GM21423 (cell line): Measurements from ENCODE around the gene RCN2.
"Not testable (repeated sequence)": the region's sequence is repeated elsewhere in the genome, so short reads cannot be mapped to it uniquely, and the experiment has no call there.

Source experiments
- ATAC-seq: cut with Tn5 transposase; IDR thresholded peaks from one replicate; pipeline ENCODE4 v1.9.1; 2021; ENCODE audit warnings: mild to moderate bottlenecking, moderate library complexity; ENCODE audit not compliant: unreplicated experiment

The RCN2 gene

DNA sequence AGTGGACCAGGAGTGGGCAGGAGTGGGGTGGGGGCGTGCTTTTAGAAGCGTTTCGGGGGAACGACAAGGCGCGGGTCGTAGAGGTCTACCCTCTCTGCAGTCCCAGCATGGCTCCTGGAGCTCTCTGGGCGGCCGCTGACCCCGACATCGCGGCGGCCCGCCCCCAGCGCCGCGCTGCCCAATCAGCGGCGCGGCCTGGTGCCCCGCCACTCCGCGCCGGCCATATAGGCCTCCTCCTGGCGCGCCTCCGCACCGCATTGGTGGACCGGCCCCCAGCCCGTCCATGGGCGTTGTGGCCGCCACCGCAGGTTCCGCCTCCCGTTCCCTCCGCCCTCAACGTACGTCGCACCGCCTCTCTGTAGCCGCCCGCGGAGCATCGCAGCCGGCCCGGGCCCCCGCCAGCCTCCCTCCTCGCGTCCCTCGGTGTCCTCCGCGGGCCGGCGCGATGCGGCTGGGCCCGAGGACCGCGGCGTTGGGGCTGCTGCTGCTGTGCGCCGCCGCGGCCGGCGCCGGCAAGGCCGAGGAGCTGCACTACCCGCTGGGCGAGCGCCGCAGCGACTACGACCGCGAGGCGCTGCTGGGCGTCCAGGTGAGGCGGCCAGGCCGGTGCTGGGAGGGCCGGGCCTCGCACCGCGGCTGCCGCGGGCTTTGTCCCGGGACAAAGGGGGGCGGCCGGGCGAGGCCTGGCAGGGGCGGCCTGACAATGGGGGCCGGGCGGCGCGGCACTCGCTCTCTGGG lies at the start of gene RCN2:
Gene RCN2 (plus strand): TSS at position 353 of the 738 bp plus-strand sequence. CDS start 93 bp downstream, at position 446.
- peak; percentile 98 for ATAC-seq

DNA sequence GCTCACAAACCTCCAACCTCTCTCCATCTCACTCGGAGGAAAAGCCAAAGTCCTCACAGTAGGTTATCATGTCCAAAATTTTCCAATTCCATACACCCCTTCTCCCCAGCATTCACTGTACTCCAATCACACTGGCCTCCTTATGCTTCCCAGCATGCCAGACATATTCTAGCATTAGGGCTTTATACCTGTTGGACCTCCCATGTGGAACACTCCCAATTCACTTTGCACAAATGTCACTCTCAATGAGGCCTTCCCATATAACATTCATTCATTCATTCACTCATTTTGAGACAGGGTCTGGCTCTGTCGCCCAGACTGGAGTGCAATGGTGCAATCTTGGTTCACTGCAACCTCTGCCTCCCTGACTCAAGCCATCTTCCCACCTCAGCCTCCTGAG lies 46.3 kb upstream of the RCN2 start:
- ATAC-seq, result no peak

- not testable (repeated sequence) for ATAC-seq
Measured at GRCh38 chr15:76887280-76888141, 44.0 kb upstream of the RCN2 start.

GRCh38 chr15:76892836-76893235 lies 38.7 kb upstream of the RCN2 start:
- ATAC-seq, result not testable (repeated sequence)

DNA sequence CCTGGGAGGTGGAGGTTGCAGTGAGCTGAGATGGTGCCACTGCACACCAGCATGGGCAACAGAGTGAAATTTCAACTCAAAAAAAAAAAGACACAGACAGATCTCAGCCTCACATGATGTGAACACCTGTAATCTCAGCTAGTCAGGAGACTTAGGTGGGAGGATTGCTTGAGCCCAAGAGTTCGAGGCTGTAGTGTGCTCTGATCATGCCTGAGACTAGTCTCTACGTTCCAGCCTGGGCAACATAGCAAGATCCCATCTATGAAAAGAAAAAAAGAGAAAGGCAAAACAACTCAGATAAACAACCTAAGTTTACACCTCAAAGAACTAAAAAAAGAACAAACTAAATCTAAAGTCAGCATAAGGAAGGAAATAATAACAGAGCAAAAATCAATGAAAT lies 37.4 kb upstream of the RCN2 start:
- ATAC-seq, result no peak

- no peak for ATAC-seq
Measured at GRCh38 chr15:76898102-76898501, 33.4 kb upstream of the RCN2 start.

- ATAC-seq, result not testable (repeated sequence)
Measured at GRCh38 chr15:76899176-76899930, 32.2 kb upstream of the RCN2 start.

DNA sequence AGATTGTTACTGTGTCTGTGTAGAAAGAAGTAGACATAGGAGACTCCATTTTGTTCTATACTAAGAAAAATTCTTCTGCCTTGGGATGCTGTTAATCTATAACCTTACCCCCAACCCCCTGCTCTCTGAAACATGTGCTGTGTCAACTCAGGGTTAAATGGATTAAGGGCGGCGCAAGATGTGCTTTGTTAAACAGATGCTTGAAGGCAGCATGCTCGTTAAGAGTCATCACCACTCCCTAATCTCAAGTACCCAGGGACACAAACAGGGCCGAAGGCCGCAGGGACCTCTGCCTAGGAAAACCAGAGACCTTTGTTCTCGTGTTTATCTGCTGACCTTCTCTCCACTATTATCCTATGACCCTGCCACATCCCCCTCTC lies 31.6 kb upstream of the RCN2 start:
- not testable (repeated sequence) for ATAC-seq

- ATAC-seq, result no peak
Measured at GRCh38 chr15:76901965-76902364, 29.6 kb upstream of the RCN2 start.

- ATAC-seq, result no peak
Measured at GRCh38 chr15:76903251-76903681, 28.3 kb upstream of the RCN2 start.

DNA sequence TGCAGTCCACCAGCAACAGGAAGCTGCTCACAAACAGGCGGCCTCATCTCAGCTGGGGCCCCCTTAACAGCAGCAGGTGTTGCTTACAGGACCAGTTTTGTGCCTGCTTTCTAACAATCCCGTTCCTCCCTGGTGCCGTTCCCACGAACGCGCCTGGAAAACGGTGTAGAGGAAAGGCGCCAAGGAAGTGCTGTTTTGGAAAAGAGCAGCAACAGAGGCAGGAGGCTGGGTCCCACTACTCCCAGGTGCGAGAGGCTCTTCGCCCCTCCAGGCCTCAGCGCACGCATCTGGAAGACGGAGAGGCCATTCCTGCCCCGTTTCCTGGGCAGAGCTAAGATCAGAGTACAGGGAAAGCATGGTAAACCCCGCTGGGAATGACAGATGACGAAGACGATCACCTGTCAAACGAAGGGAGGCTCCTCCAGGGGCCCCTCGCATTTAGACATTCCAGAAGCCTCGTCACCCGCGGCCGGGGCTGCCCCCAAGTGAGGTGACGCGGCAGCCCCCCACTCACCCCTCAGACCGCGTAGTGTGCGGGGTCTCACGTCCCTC lies 27.0 kb upstream of the RCN2 start:
- ATAC-seq, result peak; percentile 20

DNA sequence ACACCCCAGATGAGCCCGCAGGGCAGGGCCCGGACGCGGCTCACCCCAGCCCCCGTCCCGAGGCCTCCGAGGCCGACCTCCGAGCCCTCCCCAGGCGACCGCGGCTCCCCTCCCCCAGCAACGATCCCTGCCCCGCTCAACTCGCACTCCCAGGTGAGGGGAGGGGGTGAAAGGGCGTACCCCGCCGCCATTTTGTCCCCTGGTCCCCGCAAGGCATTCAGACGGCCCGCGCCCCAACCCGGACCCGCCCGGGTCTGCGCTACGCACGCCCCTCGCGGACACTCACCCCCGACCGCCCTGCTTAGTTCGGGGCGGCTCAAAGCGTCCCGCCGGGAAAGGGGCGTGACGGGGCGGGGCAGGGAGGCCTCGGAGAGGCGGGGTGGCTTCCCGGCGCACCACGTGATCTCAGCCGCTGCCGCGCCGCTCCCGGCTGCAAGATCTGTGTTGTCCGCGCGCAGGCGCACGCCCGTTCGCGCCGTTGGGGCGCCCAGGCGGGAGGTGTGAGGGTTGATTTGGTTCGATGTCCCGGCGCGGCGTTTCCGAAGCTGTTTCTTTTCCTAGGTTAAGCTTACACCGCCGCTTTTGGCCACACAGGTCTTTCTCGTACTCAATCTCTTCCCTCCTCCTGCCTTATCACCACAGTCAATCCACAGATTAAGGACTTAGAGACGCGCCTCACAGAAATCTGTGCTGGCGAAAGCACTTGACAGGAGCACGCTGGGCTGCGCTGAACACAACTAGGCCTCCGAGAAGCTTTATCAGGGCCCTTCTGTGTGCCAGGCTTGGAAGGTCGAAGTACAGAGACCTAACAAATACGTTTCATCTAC lies 26.3 kb upstream of the RCN2 start, which contains the start of gene SCAPER:
Gene SCAPER (minus strand): TSS at position 328 of the 827 bp plus-strand sequence. CDS start 21,523 bp downstream, outside the sequence.
- ATAC-seq, result peak; percentile 80

DNA sequence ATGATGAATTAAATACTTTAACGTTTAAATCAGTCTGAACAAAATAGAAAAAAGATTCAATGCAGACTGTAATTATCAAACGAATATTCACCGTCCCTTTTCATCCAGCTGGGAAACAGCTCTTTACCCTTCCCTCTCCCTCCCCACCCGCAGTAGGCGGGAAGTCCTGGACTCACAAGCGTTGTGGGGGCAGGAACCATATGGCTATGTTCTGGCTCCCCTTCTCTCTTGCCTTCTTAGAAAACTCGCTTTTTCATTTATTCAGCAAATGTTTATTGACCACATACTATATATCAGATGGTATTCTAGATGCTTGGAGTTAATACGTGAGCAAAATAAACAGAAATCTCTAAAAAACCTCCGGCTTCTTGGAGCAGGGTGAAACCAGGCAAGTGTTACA lies 25.7 kb upstream of the RCN2 start:
- ATAC-seq, result no peak

- no peak for ATAC-seq
Measured at GRCh38 chr15:76912430-76912829, 19.1 kb upstream of the RCN2 start.

- no peak for ATAC-seq
Measured at GRCh38 chr15:76913737-76914136, 17.8 kb upstream of the RCN2 start.

DNA sequence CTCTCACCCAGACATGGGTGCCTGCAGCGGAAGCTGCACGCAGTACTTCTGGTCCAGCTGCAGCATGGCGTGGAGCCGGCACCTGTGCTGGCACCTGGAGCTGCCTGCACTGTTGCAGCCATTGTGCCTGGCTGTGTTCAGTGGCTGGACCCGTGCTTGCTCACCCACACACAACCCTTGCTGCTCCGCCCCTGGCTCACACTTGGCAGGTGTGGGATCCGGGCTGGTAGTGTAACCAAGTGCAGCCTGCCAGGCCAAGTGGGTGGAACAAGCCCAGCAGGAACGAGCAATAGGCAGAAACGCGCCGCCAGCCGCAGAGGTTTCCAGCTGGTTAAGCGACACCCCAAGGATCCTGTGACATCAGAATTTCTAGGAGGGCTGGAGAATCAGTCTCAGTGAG lies 15.2 kb upstream of the RCN2 start:
- no peak for ATAC-seq

GRCh38 chr15:76928201-76928600 lies 3.3 kb upstream of the RCN2 start:
- no peak for ATAC-seq

- ATAC-seq, result no peak
Measured at GRCh38 chr15:76929011-76929760, 2.4 kb upstream of the RCN2 start.

DNA sequence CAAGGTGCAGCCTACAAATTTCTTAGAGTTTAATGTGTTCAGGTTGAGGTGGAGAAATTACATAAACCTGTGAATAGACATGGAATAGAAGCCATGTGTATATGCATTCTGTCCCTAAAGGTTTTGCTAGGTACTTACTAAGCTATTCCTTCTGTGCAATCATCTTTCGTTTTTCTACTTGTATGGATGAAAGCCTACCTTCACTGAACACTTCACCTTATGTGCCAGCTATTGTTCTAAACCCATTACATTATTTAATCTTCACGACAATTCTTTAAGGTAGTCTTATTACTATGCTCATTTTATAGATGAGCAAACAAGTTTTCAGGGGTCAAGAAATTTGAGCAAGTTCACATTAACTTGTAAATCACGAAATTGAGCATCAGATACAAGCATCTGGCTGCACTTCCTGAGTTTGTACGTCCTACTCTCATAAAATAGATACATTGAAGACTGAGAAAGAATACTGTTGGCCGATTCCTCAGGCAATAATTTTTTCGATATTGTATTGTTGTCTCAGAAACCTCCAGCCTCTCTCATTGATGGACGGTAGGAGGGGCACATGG lies 635 bp upstream of the RCN2 start:
- ATAC-seq, result no peak
